HuH-7 (cell line): ENCODE measurements around the gene COL15A1.

Source experiments
- DNase-seq: peaks from one replicate; pipeline ENCODE4 v3.0.0; 2011; ENCODE audit warnings: low spot score

The COL15A1 gene

GRCh38 chr9:98916660-98917059 is 27.0 kb upstream of the COL15A1 start:
- DNase-seq, result no peak

- no peak for DNase-seq
Observed at GRCh38 chr9:98917746-98918487, 25.8 kb upstream of the COL15A1 start.

- no peak for DNase-seq
Observed at GRCh38 chr9:98921732-98922131, 22.0 kb upstream of the COL15A1 start.

- DNase-seq, result no peak
Observed at GRCh38 chr9:98922721-98923435, 20.8 kb upstream of the COL15A1 start.

- DNase-seq, result no peak
Observed at GRCh38 chr9:98923451-98924123, 20.1 kb upstream of the COL15A1 start.

GRCh38 chr9:98924946-98925820 is 18.5 kb upstream of the COL15A1 start:
- no peak for DNase-seq

GRCh38 chr9:98925956-98926355 is 17.8 kb upstream of the COL15A1 start:
- DNase-seq, result no peak

- DNase-seq, result no peak
Observed at GRCh38 chr9:98927724-98928123, 16.0 kb upstream of the COL15A1 start.

GRCh38 chr9:98929071-98929470 is 14.6 kb upstream of the COL15A1 start:
- no peak for DNase-seq

- no peak for DNase-seq
Observed at GRCh38 chr9:98929895-98930341, 13.8 kb upstream of the COL15A1 start.

- no peak for DNase-seq
Observed at GRCh38 chr9:98930792-98931191, 12.9 kb upstream of the COL15A1 start.

GRCh38 chr9:98931600-98932389 is 11.9 kb upstream of the COL15A1 start:
- no peak for DNase-seq

- DNase-seq, result no peak
Observed at GRCh38 chr9:98933185-98933584, 10.5 kb upstream of the COL15A1 start.

- no peak for DNase-seq
Observed at GRCh38 chr9:98933890-98934289, 9.8 kb upstream of the COL15A1 start.

GRCh38 chr9:98935071-98935505 is 8.6 kb upstream of the COL15A1 start:
- no peak for DNase-seq

GRCh38 chr9:98940276-98940675 is 3.4 kb upstream of the COL15A1 start:
- no peak for DNase-seq

GRCh38 chr9:98941946-98942523 is 1.7 kb upstream of the COL15A1 start:
- DNase-seq, result no peak

GRCh38 chr9:98942906-98943681 is 613 bp upstream of the COL15A1 start:
- no peak for DNase-seq

GRCh38 chr9:98944057-98944733 is 488 bp downstream of the COL15A1 start:
- DNase-seq, result no peak
